Liver (tissue), 9 donors: ENCODE data around the gene FNBP1L. TPM values are rescaled to one million over a fixed set of nuclear protein-coding genes. Genes with fewer than 3 reads are reported as not detected.

Experiments used
- DNase-seq: peaks from one replicate; pipeline ENCODE4 v3.0.0-alpha.2; 2017; ENCODE audit warnings: low spot score
- H3K27ac ChIP-seq, 2 donors: one replicate each; pipeline ENCODE4 v1.7.0; 2013; ENCODE audit warnings: inconsistent platforms in 2 of 2, low read length in 2 of 2, control low read depth in 1 of 2, low read depth in 1 of 2, mild to moderate bottlenecking in 1 of 2
- H3K27me3 ChIP-seq, 4 donors: one replicate each; pipeline versions ENCODE4 v1.6.1 to v1.7.0; 2013; ENCODE audit warnings: low read length in 3 of 4, inconsistent platforms in 1 of 4, mild to moderate bottlenecking in 1 of 4, moderate library complexity in 1 of 4; ENCODE audit not compliant: control insufficient read depth in 4 of 4, insufficient read depth in 4 of 4
- H3K36me3 ChIP-seq, 4 donors: one replicate each; pipeline versions ENCODE4 v1.6.1 to v1.7.0; 2013; ENCODE audit warnings: low read length in 3 of 4, mild to moderate bottlenecking in 3 of 4, low read depth in 1 of 4, moderate library complexity in 1 of 4; ENCODE audit not compliant: control insufficient read depth in 4 of 4, insufficient read depth in 3 of 4
- H3K4me1 ChIP-seq, 4 donors: one replicate each; pipeline versions ENCODE4 v1.6.1 to v1.7.0; 2013; ENCODE audit warnings: low read length in 3 of 4, mild to moderate bottlenecking in 3 of 4, moderate library complexity in 1 of 4; ENCODE audit not compliant: control insufficient read depth in 4 of 4, insufficient read depth in 4 of 4
- H3K4me3 ChIP-seq, 3 donors: one replicate each; pipeline versions ENCODE4 v1.6.1 to v1.7.0; 2013; ENCODE audit warnings: low read length in 3 of 3, control low read depth in 1 of 3, low read depth in 1 of 3, mild to moderate bottlenecking in 1 of 3
- H3K9ac ChIP-seq, 2 donors: one replicate each; pipeline ENCODE4 v1.7.0; 2013; ENCODE audit warnings: low read length in 2 of 2, mild to moderate bottlenecking in 2 of 2, moderate library complexity in 2 of 2, control low read depth in 1 of 2, low read depth in 1 of 2
- H3K9me3 ChIP-seq, 4 donors: one replicate each; pipeline versions ENCODE4 v1.6.1 to v1.7.0; 2013; ENCODE audit warnings: low read length in 3 of 4; ENCODE audit not compliant: control insufficient read depth in 4 of 4
- ATF3 ChIP-seq: IDR thresholded peaks from 2 replicates; pipeline ENCODE4 v1.6.1; 2016; ENCODE audit warnings: antibody characterized with exemption
- CTCF ChIP-seq: fragments of 150-350 bp; IDR thresholded peaks from 2 replicates; pipeline ENCODE4 v1.5.1; 2017; ENCODE audit warnings: improper control_type of control experiment, low read depth, low read length; ENCODE audit not compliant: missing input control
- EGR1 ChIP-seq, 2 donors: IDR thresholded peaks; 2 replicates each; pipeline ENCODE4 v1.6.1; 2016 to 2018; ENCODE audit warnings: antibody characterized with exemption in 2 of 2, low read depth in 2 of 2
- FOXA1 ChIP-seq: IDR thresholded peaks from 2 replicates; pipeline ENCODE4 v1.6.1; 2016; ENCODE audit warnings: antibody characterized with exemption
- FOXA2 ChIP-seq: IDR thresholded peaks from 2 replicates; pipeline ENCODE4 v1.6.1; 2016; ENCODE audit warnings: antibody characterized with exemption
- GABPA ChIP-seq, 2 donors: IDR thresholded peaks in 1 of 2; conservative IDR thresholded peaks in 1 of 2; 2 replicates each; pipeline ENCODE4 v1.6.1; 2016; ENCODE audit warnings: antibody characterized with exemption in 2 of 2, mild to moderate bottlenecking in 1 of 2, moderate library complexity in 1 of 2
- HNF4A ChIP-seq, 2 donors: conservative IDR thresholded peaks; 2 replicates each; pipeline ENCODE4 v1.6.1; 2016; ENCODE audit warnings: antibody characterized with exemption in 2 of 2, mild to moderate bottlenecking in 2 of 2
- HNF4G ChIP-seq: IDR thresholded peaks from 2 replicates; pipeline ENCODE4 v1.6.1; 2016; ENCODE audit warnings: antibody characterized with exemption
- JUND ChIP-seq, 2 donors: IDR thresholded peaks; 2 replicates each; pipeline ENCODE4 v1.6.1; 2016; ENCODE audit warnings: antibody characterized with exemption in 2 of 2
- NR2F2 ChIP-seq: IDR thresholded peaks from 2 replicates; pipeline ENCODE4 v1.6.1; 2016; ENCODE audit warnings: antibody characterized with exemption
- RAD21 ChIP-seq, 2 donors: IDR thresholded peaks; 2 replicates each; pipeline ENCODE4 v1.6.1; 2016; ENCODE audit warnings: antibody characterized with exemption in 2 of 2, mild to moderate bottlenecking in 2 of 2
- RXRA ChIP-seq, 2 donors: IDR thresholded peaks; 2 replicates each; pipeline ENCODE4 v1.6.1; 2017 to 2018; ENCODE audit warnings: antibody characterized with exemption in 2 of 2, mild to moderate bottlenecking in 1 of 2
- SP1 ChIP-seq: IDR thresholded peaks from 2 replicates; pipeline ENCODE4 v1.6.1; 2018; ENCODE audit warnings: antibody characterized with exemption, mild to moderate bottlenecking
- TAF1 ChIP-seq: conservative IDR thresholded peaks from 2 replicates; pipeline ENCODE4 v1.6.1; 2016; ENCODE audit warnings: antibody characterized with exemption, mild to moderate bottlenecking
- YY1 ChIP-seq: IDR thresholded peaks from 2 replicates; pipeline ENCODE4 v1.6.1; 2016; ENCODE audit warnings: antibody characterized with exemption, mild to moderate bottlenecking
- WGBS: extraction: QIAGEN DNeasy Blood & Tissue Kit; methylation state at CpG from one replicate; pipeline ENCODE4 v1.1.7; 2013; 5-methylcytosine and 5-hydroxymethylcytosine counted together
- polyA plus RNA-seq, 2 donors: library from polyadenylated mRNA; stranded (reverse) in 1 of 2; unstranded in 1 of 2; fragments of 200-250 nt in 1 of 2; fragments of >200 nt in 1 of 2; fragmentation: Nextera tagmentation in 1 of 2; extraction: Ambion mirVana in 1 of 2; gene quantifications; one replicate each; pipeline versions ENCODE4 v1.2.1 to v1.2.3, GENCODE V29; 2013 to 2015
- total RNA-seq, 2 donors: library from RNA; depleted of rRNA; stranded (reverse); fragments of >200 nt; gene quantifications; one replicate each; pipeline ENCODE4 v1.2.3, GENCODE V29; 2014
- TF ChIP-seq, protein P1 (sequence below): IDR thresholded peaks from 2 replicates; pipeline ENCODE4 v1.6.1; 2016; ENCODE audit warnings: antibody characterized with exemption, mild to moderate bottlenecking
- TF ChIP-seq, protein P2 (sequence below): IDR thresholded peaks from 2 replicates; pipeline ENCODE4 v1.6.1; 2016; ENCODE audit warnings: antibody characterized with exemption
- donor health status: healthy.
- donor health status: healthy.
- donor health status: healthy.
- donor health status: healthy.
- donor health status: healthy.

FNBP1L gene
- total and polyA plus RNA-seq, 4 donors, result 5.3 to 13.5 (median 8.9) TPM

DNA sequence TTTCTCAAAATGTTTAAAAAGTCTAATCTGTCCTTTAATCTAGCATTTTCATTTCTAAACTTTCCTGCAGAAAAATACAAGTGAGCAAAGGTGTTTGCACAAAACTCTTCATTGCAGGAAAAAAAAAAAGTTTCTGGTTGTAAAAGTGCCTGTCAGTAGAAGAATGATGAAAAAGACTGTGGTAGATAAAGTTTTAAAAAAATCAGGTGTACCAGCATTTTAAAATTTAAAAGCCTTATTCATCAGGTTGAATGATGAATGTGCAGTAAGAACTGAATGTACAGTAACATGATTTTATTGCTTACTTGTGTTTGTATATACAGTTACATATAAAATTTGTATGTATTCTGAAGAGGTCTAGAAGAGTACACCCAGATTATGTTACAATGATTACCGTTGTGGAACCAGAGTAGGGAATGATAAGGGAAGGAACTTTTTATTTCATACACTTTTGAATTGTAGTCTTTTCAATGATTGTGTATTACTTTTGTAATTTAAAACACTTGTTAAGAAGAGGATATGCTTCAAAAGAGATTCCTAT, 54.0 kb downstream of the FNBP1L start:
- TF ChIP-seq ATF3 (no peak), HNF4G (no peak), RXRA (IDR thresholded peaks at IDR 0.05) (no peak)
- TF ChIP-seq, protein P1, sequence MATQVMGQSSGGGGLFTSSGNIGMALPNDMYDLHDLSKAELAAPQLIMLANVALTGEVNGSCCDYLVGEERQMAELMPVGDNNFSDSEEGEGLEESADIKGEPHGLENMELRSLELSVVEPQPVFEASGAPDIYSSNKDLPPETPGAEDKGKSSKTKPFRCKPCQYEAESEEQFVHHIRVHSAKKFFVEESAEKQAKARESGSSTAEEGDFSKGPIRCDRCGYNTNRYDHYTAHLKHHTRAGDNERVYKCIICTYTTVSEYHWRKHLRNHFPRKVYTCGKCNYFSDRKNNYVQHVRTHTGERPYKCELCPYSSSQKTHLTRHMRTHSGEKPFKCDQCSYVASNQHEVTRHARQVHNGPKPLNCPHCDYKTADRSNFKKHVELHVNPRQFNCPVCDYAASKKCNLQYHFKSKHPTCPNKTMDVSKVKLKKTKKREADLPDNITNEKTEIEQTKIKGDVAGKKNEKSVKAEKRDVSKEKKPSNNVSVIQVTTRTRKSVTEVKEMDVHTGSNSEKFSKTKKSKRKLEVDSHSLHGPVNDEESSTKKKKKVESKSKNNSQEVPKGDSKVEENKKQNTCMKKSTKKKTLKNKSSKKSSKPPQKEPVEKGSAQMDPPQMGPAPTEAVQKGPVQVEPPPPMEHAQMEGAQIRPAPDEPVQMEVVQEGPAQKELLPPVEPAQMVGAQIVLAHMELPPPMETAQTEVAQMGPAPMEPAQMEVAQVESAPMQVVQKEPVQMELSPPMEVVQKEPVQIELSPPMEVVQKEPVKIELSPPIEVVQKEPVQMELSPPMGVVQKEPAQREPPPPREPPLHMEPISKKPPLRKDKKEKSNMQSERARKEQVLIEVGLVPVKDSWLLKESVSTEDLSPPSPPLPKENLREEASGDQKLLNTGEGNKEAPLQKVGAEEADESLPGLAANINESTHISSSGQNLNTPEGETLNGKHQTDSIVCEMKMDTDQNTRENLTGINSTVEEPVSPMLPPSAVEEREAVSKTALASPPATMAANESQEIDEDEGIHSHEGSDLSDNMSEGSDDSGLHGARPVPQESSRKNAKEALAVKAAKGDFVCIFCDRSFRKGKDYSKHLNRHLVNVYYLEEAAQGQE, result no peak
- 84% methylated on average over 1 of the region's 1 CpG for WGBS
- no peak for DNase-seq
- Histone ChIP-seq H3K9me3 (no peaks in the 10 kb centered on the region), H3K36me3 (no peaks in the 10 kb centered on the region), H3K4me1 (peaks cover 3 to 15% (median 4%) of the 10 kb centered on the region in 4 donors), H3K27me3 (no peaks in the 10 kb centered on the region), H3K4me3 (no peak overlapping the region), H3K27ac (no peak overlapping the region), H3K9ac (no peak overlapping the region)

DNA sequence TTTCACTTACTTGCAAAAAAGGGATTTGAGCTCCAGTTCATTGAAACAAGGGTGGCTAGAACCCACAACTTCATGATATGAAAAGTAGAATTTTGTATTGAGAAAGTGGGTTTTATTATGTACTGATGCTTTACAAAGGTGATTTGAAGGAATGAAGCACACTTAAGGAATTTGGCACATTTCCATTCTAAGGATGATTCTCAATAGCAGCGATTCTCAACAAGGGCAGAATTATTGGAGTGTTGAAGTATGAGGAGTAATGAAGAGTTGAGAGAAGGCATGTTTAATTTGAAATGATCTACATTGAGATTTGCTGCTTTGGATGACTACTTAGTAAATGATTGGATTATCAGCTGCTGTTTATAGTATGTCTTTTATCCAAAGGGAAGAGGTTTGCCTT, 54.7 kb downstream of the FNBP1L start:
- Histone ChIP-seq H3K9ac (no peak overlapping the region), H3K27me3 (no peaks in the 10 kb centered on the region), H3K9me3 (no peaks in the 10 kb centered on the region), H3K36me3 (no peaks in the 10 kb centered on the region), H3K4me1 (peaks cover 3 to 15% (median 4%) of the 10 kb centered on the region in 4 donors), H3K27ac (no peak overlapping the region), H3K4me3 (no peak overlapping the region)
- TF ChIP-seq RAD21 (IDR thresholded peaks at IDR 0.05) (no peak), JUND (IDR thresholded peaks at IDR 0.05) (no peak), TAF1 (no peak), FOXA2 (no peak), SP1 (no peak), HNF4G (no peak)
- WGBS, result 94% methylated on average over 1 of the region's 1 CpG
- DNase-seq, result no peak

DNA sequence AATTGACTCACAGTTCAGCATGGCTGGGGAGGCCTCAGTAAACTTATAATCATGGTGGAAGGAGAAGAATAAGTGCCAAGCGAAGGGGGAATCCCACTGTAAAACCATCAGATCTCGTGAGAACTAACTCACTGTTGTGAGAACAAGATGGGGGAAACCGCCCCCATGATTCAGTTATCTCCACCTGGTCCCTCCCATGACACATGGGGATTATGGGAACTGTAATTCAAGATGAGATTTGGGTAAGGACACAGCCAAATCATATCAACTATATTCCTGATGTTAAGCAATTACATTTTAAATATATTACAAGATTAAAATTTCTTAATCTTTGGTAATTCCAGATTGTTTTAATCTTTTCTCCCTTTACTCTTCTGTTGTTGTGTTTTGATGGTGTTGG, 55.2 kb downstream of the FNBP1L start:
- H3K27me3 ChIP-seq, result no peaks in the 10 kb centered on the region
- no peaks in the 10 kb centered on the region for H3K36me3 ChIP-seq
- 97% methylated on average over 3 of the region's 3 CpGs for WGBS
- H3K4me1 ChIP-seq, result peaks cover 3 to 15% (median 4%) of the 10 kb centered on the region in 4 donors
- H3K27ac ChIP-seq, result no peak overlapping the region
- no peaks in the 10 kb centered on the region for H3K9me3 ChIP-seq
- H3K9ac ChIP-seq, result no peak overlapping the region
- H3K4me3 ChIP-seq, result no peak overlapping the region
- no peak for DNase-seq
- no peak for TF ChIP-seq FOXA2
- TF ChIP-seq HNF4G, result no peak
- TF ChIP-seq CTCF, result no peak
- TF ChIP-seq, protein P2, sequence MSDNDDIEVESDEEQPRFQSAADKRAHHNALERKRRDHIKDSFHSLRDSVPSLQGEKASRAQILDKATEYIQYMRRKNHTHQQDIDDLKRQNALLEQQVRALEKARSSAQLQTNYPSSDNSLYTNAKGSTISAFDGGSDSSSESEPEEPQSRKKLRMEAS, result no peak
- TF ChIP-seq JUND (IDR thresholded peaks at IDR 0.05), result no peak
- no peak for TF ChIP-seq FOXA1
- no peak for TF ChIP-seq SP1
- TF ChIP-seq GABPA (IDR thresholded peaks at IDR 0.05 in 1 of 2, conservative IDR thresholded peaks at IDR 0.05 in 1 of 2), result no peak
- TF ChIP-seq RXRA (IDR thresholded peaks at IDR 0.05), result no peak
- no peak for TF ChIP-seq RAD21 (IDR thresholded peaks at IDR 0.05)
- TF ChIP-seq, protein P1, result no peak
- TF ChIP-seq TAF1, result no peak
- TF ChIP-seq HNF4A (conservative IDR thresholded peaks at IDR 0.05), result no peak
- no peak for TF ChIP-seq YY1
- no peak for TF ChIP-seq NR2F2
- TF ChIP-seq EGR1 (IDR thresholded peaks at IDR 0.05; ENCODE audit: low read depth in 2 of 2), result no peak
